Endothelial cell of umbilical vein (primary cell): ENCODE results near the gene PLD6. TPM values are rescaled to one million over a fixed set of nuclear protein-coding genes. Genes with fewer than 3 reads are reported as not detected.

Source experiments
- BruUV-seq: library from RNA; stranded (reverse); fragments of 400-500 nt; replicated peaks from 2 replicates; lab custom pipeline; 2021; lab: Mats Ljungman, UMichigan
- CTCF ChIA-PET: fragments of 300-600, 350-600 bp; sonication (Branson Sonifier 250); formaldehyde crosslinking; loops from one replicate; lab custom pipeline; 2021; ENCODE audit warnings: antibody characterized with exemption, inconsistent platforms; lab: Charles Lee
- POLR2A ChIA-PET: fragments of 300-600, 350-600 bp; sonication (Branson Sonifier 250); formaldehyde crosslinking; loops from one replicate; lab custom pipeline; 2021; ENCODE audit warnings: antibody characterized with exemption, inconsistent platforms; lab: Charles Lee
- DNase-seq: peaks from one replicate; pipeline ENCODE4 v3.0.0-alpha.2; 2011; ENCODE audit warnings: low read depth, low spot score
- FAIRE-seq: peaks from 2 replicates; lab custom pipeline; 2011; peaks lifted over from hg19 to GRCh38; lab: Jason Lieb, UNC
- H2AFZ ChIP-seq: 2 replicates; pipeline ENCODE4 v1.6.0; 2012; ENCODE audit warnings: low read depth, low read length, control low read depth, inconsistent platforms
- H3K27ac ChIP-seq: 2 replicates; pipeline ENCODE4 v1.5.1; 2011; ENCODE audit warnings: low read depth, mild to moderate bottlenecking, control low read depth, low read length, moderate library complexity; ENCODE audit not compliant: insufficient read depth
- H3K27me3 ChIP-seq, 2 experiments: 2 replicates each; pipeline versions ENCODE4 v1.6.0 to v1.6.1; 2011; ENCODE audit warnings: low read length in 2 of 2, mixed read lengths in 1 of 2; ENCODE audit not compliant: control insufficient read depth in 2 of 2, insufficient read depth in 2 of 2
- H3K36me3 ChIP-seq, 2 experiments: 2 replicates in 1 of 2; 3 replicates in 1 of 2; pipeline ENCODE4 v1.5.1; 2011; ENCODE audit warnings: low read length in 2 of 2, mild to moderate bottlenecking in 1 of 2, moderate library complexity in 1 of 2; ENCODE audit not compliant: control insufficient read depth in 2 of 2, insufficient read depth in 2 of 2; ENCODE audit errors: extremely low read depth in 1 of 2
- H3K4me1 ChIP-seq: 3 replicates; pipeline ENCODE4 v1.5.1; 2011; ENCODE audit warnings: mild to moderate bottlenecking, low read length; ENCODE audit not compliant: control insufficient read depth, insufficient read depth; ENCODE audit errors: extremely low read depth
- H3K4me2 ChIP-seq: 2 replicates; pipeline ENCODE4 v1.6.1; 2011; ENCODE audit warnings: low read length, control low read depth, mixed read lengths; ENCODE audit not compliant: insufficient read depth
- H3K4me3 ChIP-seq, 3 experiments: fragments of 200-600 bp in 1 of 3; sonication (generic), shearing (Covaris generic) in 1 of 3; replicated peaks in 1 of 3; 2 replicates each; pipeline ENCODE4 v1.5.1; 2011 to 2016; ENCODE audit warnings: control low read depth in 3 of 3, low read length in 3 of 3, mild to moderate bottlenecking in 2 of 3, inconsistent platforms in 1 of 3, low read depth in 1 of 3, moderate library complexity in 1 of 3; ENCODE audit not compliant: insufficient read depth in 1 of 3
- H3K79me2 ChIP-seq: 2 replicates; pipeline ENCODE4 v1.6.0; 2012; ENCODE audit warnings: low read length, inconsistent platforms; ENCODE audit not compliant: control insufficient read depth, insufficient read depth
- H3K9ac ChIP-seq: replicated peaks from 2 replicates; pipeline ENCODE3; 2011; ENCODE audit warnings: low read length, control low read depth; ENCODE audit not compliant: insufficient read depth; ENCODE audit errors: extremely low read depth
- H3K9me1 ChIP-seq: replicated peaks from 3 replicates; pipeline ENCODE4 v1.6.0; 2011; ENCODE audit warnings: mild to moderate bottlenecking, low read length; ENCODE audit not compliant: control insufficient read depth, insufficient read depth; ENCODE audit errors: extremely low read depth
- H3K9me3 ChIP-seq: replicated peaks from 2 replicates; pipeline ENCODE4 v1.5.1; 2012; ENCODE audit warnings: low read length, inconsistent platforms; ENCODE audit not compliant: control insufficient read depth, insufficient read depth
- H4K20me1 ChIP-seq: replicated peaks from 2 replicates; pipeline ENCODE3; 2011; ENCODE audit warnings: mild to moderate bottlenecking, low read length; ENCODE audit not compliant: control insufficient read depth, insufficient read depth; ENCODE audit errors: extremely low read depth
- CTCF ChIP-seq, 2 donors: IDR thresholded peaks; 1 replicate in 1 of 2; 2 replicates in 1 of 2; pipeline ENCODE4 v1.5.1; 2011; ENCODE audit warnings: low read length in 2 of 2, mild to moderate bottlenecking in 2 of 2, moderate library complexity in 2 of 2, control low read depth in 1 of 2, inconsistent platforms in 1 of 2, low read depth in 1 of 2; ENCODE audit not compliant: insufficient read depth in 1 of 2; ENCODE audit errors: extremely low read depth in 1 of 2
- FOS ChIP-seq: IDR thresholded peaks from 2 replicates; pipeline ENCODE4 v1.6.1; 2011; ENCODE audit warnings: mild to moderate bottlenecking, low read length, moderate library complexity, borderline replicate concordance; ENCODE audit not compliant: insufficient read depth
- GATA2 ChIP-seq: IDR thresholded peaks from 2 replicates; pipeline ENCODE4 v1.7.0; 2011; ENCODE audit warnings: low read depth, mild to moderate bottlenecking, moderate library complexity, mixed read lengths, low read length; ENCODE audit not compliant: insufficient read length, insufficient read depth
- JUN ChIP-seq: IDR thresholded peaks from 2 replicates; pipeline ENCODE4 v1.6.1; 2011; ENCODE audit warnings: borderline replicate concordance, low read depth; ENCODE audit not compliant: insufficient read length, insufficient read depth
- MAX ChIP-seq: IDR thresholded peaks from 2 replicates; pipeline ENCODE4 v1.6.1; 2011; ENCODE audit not compliant: insufficient read depth, insufficient read length
- MYC ChIP-seq: IDR thresholded peaks from one replicate; pipeline ENCODE4 v1.6.1; 2011; ENCODE audit warnings: mild to moderate bottlenecking, low read depth, low read length
- POLR2A ChIP-seq: IDR thresholded peaks from 2 replicates; pipeline ENCODE4 v1.6.1; 2012; ENCODE audit warnings: low read depth, mild to moderate bottlenecking, control low read depth, low read length
- POLR2AphosphoS5 ChIP-seq: IDR thresholded peaks from 2 replicates; pipeline ENCODE4 v1.6.1; 2012; ENCODE audit warnings: low read depth, mild to moderate bottlenecking, control low read depth, low read length, moderate library complexity; ENCODE audit not compliant: insufficient read depth
- dilution Hi-C: fragments of 300-500 bp; cut with MboI; formaldehyde crosslinking; loops from one replicate; pipeline ENCODE4 v1.15.0; 2019; ENCODE audit warnings: low sequenced_read_pairs; ENCODE audit not compliant: extremely low pct_ligation_motif_present
- intact Hi-C: fragments of 100-400 bp; cut with micrococcal nuclease; formaldehyde crosslinking; loops from one replicate; pipeline ENCODE4 v1.10.0; 2022
- polyA plus RNA-seq, 4 experiments: library from polyadenylated mRNA; depleted of rRNA in 3 of 4; stranded (reverse) in 3 of 4; unstranded in 1 of 4; fragments of >200 nt; gene quantifications; 2 replicates each; pipeline versions ENCODE4 v1.2.1 to v1.2.3, GENCODE V29; 2011 to 2012; ENCODE audit warnings: missing spikeins in 1 of 4
- total RNA-seq: library from RNA; stranded (reverse); gene quantifications from 2 replicates; pipeline ENCODE4 v1.2.3, GENCODE V29; 2021

PLD6 gene
- total and polyA plus RNA-seq, 2 donors (not counting 3 experiments of a cell fraction or from before 2014, with no cell fraction given) = 2.9 to 4.4 TPM

- Histone ChIP-seq H3K79me2 (no peaks in the 10 kb centered on the region), H4K20me1 (no peaks in the 10 kb centered on the region), H3K4me1 (peaks cover 21% of the 10 kb centered on the region), H3K36me3 (peaks cover 0 to 2% of the 10 kb centered on the region in 2 experiments), H2AFZ (no peak overlapping the region), H3K27me3 (no peaks in the 10 kb centered on the region), H3K9me1 (no peaks in the 10 kb centered on the region), H3K9ac (peak overlapping the region; percentile 56), H3K9me3 (no peaks in the 10 kb centered on the region), H3K4me3 (no peak overlapping the region), H3K27ac (peak overlapping the region; percentile 79), H3K4me2 (peak overlapping the region; percentile 37)
- TF ChIP-seq POLR2AphosphoS5 (peak; percentile 72), GATA2 (no peak), JUN (peak; percentile 91), MAX (no peak), CTCF (IDR thresholded peaks at IDR 0.05; ENCODE audit: extremely low read depth in 1 of 2, insufficient read depth in 1 of 2, low read depth in 1 of 2, low read length in 2 of 2) (no peak), POLR2A (peak; percentile 34), MYC (no peak), FOS (peak; percentile 79)
- intact Hi-C loops = loop anchor here (1.0 to 5.0 kb wide), 4 partner anchors 19 to 194 kb away; partner anchors contain the start of gene FLCN
- FAIRE-seq = peak; percentile 94
- POLR2A ChIA-PET = no interaction called here
- TSS peak; percentile 8 for BruUV-seq
- peak; percentile 93 for DNase-seq
- dilution Hi-C loops = no loop called here
- CTCF ChIA-PET = interaction anchor here (1.1 to 3.4 kb wide), 6 partner anchors 8 to 50 kb away, joined by 4 to 16 read pairs (median 6); partner anchors contain the start of gene PLD6
Observed at GRCh38 chr17:17191346-17191792, 14.8 kb downstream of the PLD6 start.
